HepG2 (cell line): ENCODE data around the gene WDR76. TPM values are rescaled to one million over a fixed set of nuclear protein-coding genes. Genes with fewer than 3 reads are reported as not detected.
A peak's percentile ranks its signal among the peaks of the same experiment; 100 is the strongest.

ENCODE experiments used
- AGO1 ChIP-seq: fragments of 200-400 bp; formaldehyde crosslinking; IDR thresholded peaks from 2 replicates; pipeline ENCODE4 v1.6.1; 2017; ENCODE audit warnings: mild to moderate bottlenecking, low read depth, low read length, moderate library complexity; ENCODE audit not compliant: poor library complexity, severe bottlenecking
- ATAD3A ChIP-seq: sonication (generic); formaldehyde crosslinking; IDR thresholded peaks from 2 replicates; pipeline ENCODE4 v1.4.0; 2020; ENCODE audit warnings: missing genetic modification reagents
- ATF6 ChIP-seq: sonication (generic); formaldehyde crosslinking; conservative IDR thresholded peaks from 2 replicates; pipeline ENCODE4 v1.4.0; 2020; ENCODE audit warnings: missing genetic modification reagents
- CEBPZ ChIP-seq: IDR thresholded peaks from 2 replicates; pipeline ENCODE4 v1.6.1; 2012; ENCODE audit warnings: low read length, improper control_type of control experiment
- MED1 ChIP-seq: sonication (generic); formaldehyde crosslinking; IDR thresholded peaks from 2 replicates; pipeline ENCODE4 v1.4.0; 2020; ENCODE audit warnings: missing genetic modification reagents
- NR2C2 ChIP-seq: sonication (generic); formaldehyde crosslinking; IDR thresholded peaks from 2 replicates; pipeline ENCODE4 v1.4.0; 2020; ENCODE audit warnings: missing genetic modification reagents, mild to moderate bottlenecking, moderate library complexity, borderline replicate concordance
- ONECUT2 ChIP-seq: sonication (generic); formaldehyde crosslinking; IDR thresholded peaks from 2 replicates; pipeline ENCODE4 v1.4.0; 2020; ENCODE audit warnings: missing genetic modification reagents
- SALL1 ChIP-seq: sonication (generic); formaldehyde crosslinking; IDR thresholded peaks from 2 replicates; pipeline ENCODE4 v1.8.0; 2022; ENCODE audit warnings: mild to moderate bottlenecking, missing genetic modification reagents
- SNAI1 ChIP-seq: sonication (generic); formaldehyde crosslinking; IDR thresholded peaks from 2 replicates; pipeline ENCODE4 v1.5.0; 2020; ENCODE audit warnings: mild to moderate bottlenecking, missing genetic modification reagents, borderline replicate concordance
- SOX5 ChIP-seq: IDR thresholded peaks from 2 replicates; pipeline ENCODE4 v1.6.1; 2016; ENCODE audit warnings: borderline replicate concordance
- SOX6 ChIP-seq, 2 experiments: fragments of 450-650 bp in 1 of 2; sonication (generic) in 1 of 2; formaldehyde crosslinking in 1 of 2; IDR thresholded peaks; 2 replicates each; pipeline versions ENCODE4 v1.4.0 to v1.6.1; 2017 to 2020; ENCODE audit warnings: antibody characterized with exemption in 1 of 2, mild to moderate bottlenecking in 1 of 2, missing genetic modification reagents in 1 of 2
- TOE1 ChIP-seq: sonication (generic); formaldehyde crosslinking; IDR thresholded peaks from 2 replicates; pipeline ENCODE4 v1.4.0; 2020; ENCODE audit warnings: mild to moderate bottlenecking, missing genetic modification reagents
- ZFAT ChIP-seq: sonication (generic); formaldehyde crosslinking; conservative IDR thresholded peaks from 2 replicates; pipeline ENCODE4 v1.8.1; 2023; ENCODE audit warnings: missing genetic modification reagents, inconsistent platforms
- ZNF251 ChIP-seq: sonication (generic); formaldehyde crosslinking; IDR thresholded peaks from 2 replicates; pipeline ENCODE4 v1.9.0; 2021; ENCODE audit warnings: mild to moderate bottlenecking, missing genetic modification reagents
- ZNF326 ChIP-seq: sonication (generic); formaldehyde crosslinking; IDR thresholded peaks from 2 replicates; pipeline ENCODE4 v1.4.0; 2020; ENCODE audit warnings: missing genetic modification reagents, borderline replicate concordance
- ZNF33A ChIP-seq: sonication (generic); formaldehyde crosslinking; IDR thresholded peaks from 2 replicates; pipeline ENCODE4 v1.5.1; 2020; ENCODE audit warnings: missing genetic modification reagents, mild to moderate bottlenecking, moderate library complexity, borderline replicate concordance
- ZNF570 ChIP-seq: sonication (generic); formaldehyde crosslinking; IDR thresholded peaks from 2 replicates; pipeline ENCODE4 v1.4.0; 2020; ENCODE audit warnings: mild to moderate bottlenecking, missing genetic modification reagents, borderline replicate concordance
- polyA plus RNA-seq, 8 experiments: library from polyadenylated mRNA; depleted of rRNA in 3 of 8; stranded (reverse) in 7 of 8; unstranded in 1 of 8; fragments of >200 nt; fragmentation: Illumina TruSeq in 4 of 8; extraction: Trizol in 4 of 8; gene quantifications; 2 replicates each; pipeline versions ENCODE4 v1.2.1 to v1.2.3, GENCODE V29; 2011 to 2016; ENCODE audit warnings: low read depth in 4 of 8, missing spikeins in 1 of 8, mixed read lengths in 1 of 8; ENCODE audit not compliant: insufficient read depth in 1 of 8
- total RNA-seq, 5 experiments: library from RNA; depleted of rRNA; stranded (reverse); fragments of >200 nt; fragmentation: Illumina TruSeq; extraction: Trizol; gene quantifications; 2 replicates each; pipeline ENCODE4 v1.2.3, GENCODE V29; 2016; ENCODE audit warnings: low read depth in 1 of 5

Gene WDR76
- total and polyA plus RNA-seq, 2 of the 13 experiments (the other 11 are each of a cell fraction or from before 2014, with no cell fraction given), result 1.1 to 9.7 TPM

GRCh38 chr15:43824302-43825246 lies 2.2 kb upstream of the WDR76 start, which contains the start of gene MFAP1 (continued):
- TF ChIP-seq CEBPZ (no peak), ZNF251 (CRISPR knock-in tag) (no peak), TOE1 (CRISPR knock-in tag) (no peak), SOX6 (IDR thresholded peaks at IDR 0.05) (no peak), SOX6 (CRISPR knock-in tag; IDR thresholded peaks at IDR 0.05) (no peak; the same call in 1 of the 2 replicates), ZNF570 (no peak), SALL1 (peak; percentile 75), SNAI1 (no peak), ZNF326 (CRISPR knock-in tag) (no peak), ATAD3A (CRISPR knock-in tag) (no peak), MED1 (CRISPR knock-in tag) (peak; percentile 67; the same call in 1 of the 2 replicates), ONECUT2 (CRISPR knock-in tag) (0 out of 2 replicates have a peak, but pooled peaks have one; percentile 11), ZNF33A (no peak), SOX5 (CRISPR knock-in tag) (peak; percentile 36; the same call in 1 of the 2 replicates), AGO1 (no peak), ZFAT (CRISPR knock-in tag) (no peak), ATF6 (CRISPR knock-in tag) (peak; percentile 93), NR2C2 (CRISPR knock-in tag) (no peak)
